GM19324 (cell line): ENCODE data around the gene MLLT6.

Experiments
- ATAC-seq: cut with Tn5 transposase; IDR thresholded peaks from one replicate; pipeline ENCODE4 v1.9.1; 2021; ENCODE audit warnings: mild to moderate bottlenecking, moderate library complexity; ENCODE audit not compliant: unreplicated experiment, low FRiP score

The MLLT6 gene

GRCh38 chr17:38740806-38741205 lies 35.7 kb downstream of the MLLT6 start:
- ATAC-seq: no peak

GRCh38 chr17:38741461-38741860 lies 36.4 kb downstream of the MLLT6 start:
- ATAC-seq: no peak

GRCh38 chr17:38741921-38742410 lies 36.9 kb downstream of the MLLT6 start:
- ATAC-seq: no peak

GRCh38 chr17:38742411-38743308 lies 37.6 kb downstream of the MLLT6 start:
- ATAC-seq: no peak

- no peak for ATAC-seq
Measured at GRCh38 chr17:38743556-38744171, 38.6 kb downstream of the MLLT6 start.

- no peak for ATAC-seq
Measured at GRCh38 chr17:38745545-38745944, 40.5 kb downstream of the MLLT6 start.

GRCh38 chr17:38746004-38746848 lies 41.2 kb downstream of the MLLT6 start:
- ATAC-seq: no peak

- no peak for ATAC-seq
Measured at GRCh38 chr17:38746849-38747462, 41.9 kb downstream of the MLLT6 start.

GRCh38 chr17:38747463-38748148 lies 42.5 kb downstream of the MLLT6 start:
- ATAC-seq: no peak

- no peak for ATAC-seq
Measured at GRCh38 chr17:38748149-38748891, 43.2 kb downstream of the MLLT6 start, which contains the start of gene PCGF2. TSS of gene PCGF2 (minus strand) at chr17:38748336. CDS start at chr17:38740402, 7,934 bp downstream.

GRCh38 chr17:38748892-38749222 lies 43.8 kb downstream of the MLLT6 start:
- ATAC-seq: no peak

GRCh38 chr17:38749223-38750043 lies 44.4 kb downstream of the MLLT6 start:
- ATAC-seq: no peak

- ATAC-seq: no peak
Measured at GRCh38 chr17:38750044-38750311, 44.9 kb downstream of the MLLT6 start.

- no peak for ATAC-seq
Measured at GRCh38 chr17:38750312-38751121, 45.4 kb downstream of the MLLT6 start.

GRCh38 chr17:38751144-38751807 lies 46.2 kb downstream of the MLLT6 start:
- ATAC-seq: no peak

- ATAC-seq: peak; percentile 28
Measured at GRCh38 chr17:38751808-38752307, 46.8 kb downstream of the MLLT6 start.
